Measurements from ENCODE around the gene URB1.

DNA sequence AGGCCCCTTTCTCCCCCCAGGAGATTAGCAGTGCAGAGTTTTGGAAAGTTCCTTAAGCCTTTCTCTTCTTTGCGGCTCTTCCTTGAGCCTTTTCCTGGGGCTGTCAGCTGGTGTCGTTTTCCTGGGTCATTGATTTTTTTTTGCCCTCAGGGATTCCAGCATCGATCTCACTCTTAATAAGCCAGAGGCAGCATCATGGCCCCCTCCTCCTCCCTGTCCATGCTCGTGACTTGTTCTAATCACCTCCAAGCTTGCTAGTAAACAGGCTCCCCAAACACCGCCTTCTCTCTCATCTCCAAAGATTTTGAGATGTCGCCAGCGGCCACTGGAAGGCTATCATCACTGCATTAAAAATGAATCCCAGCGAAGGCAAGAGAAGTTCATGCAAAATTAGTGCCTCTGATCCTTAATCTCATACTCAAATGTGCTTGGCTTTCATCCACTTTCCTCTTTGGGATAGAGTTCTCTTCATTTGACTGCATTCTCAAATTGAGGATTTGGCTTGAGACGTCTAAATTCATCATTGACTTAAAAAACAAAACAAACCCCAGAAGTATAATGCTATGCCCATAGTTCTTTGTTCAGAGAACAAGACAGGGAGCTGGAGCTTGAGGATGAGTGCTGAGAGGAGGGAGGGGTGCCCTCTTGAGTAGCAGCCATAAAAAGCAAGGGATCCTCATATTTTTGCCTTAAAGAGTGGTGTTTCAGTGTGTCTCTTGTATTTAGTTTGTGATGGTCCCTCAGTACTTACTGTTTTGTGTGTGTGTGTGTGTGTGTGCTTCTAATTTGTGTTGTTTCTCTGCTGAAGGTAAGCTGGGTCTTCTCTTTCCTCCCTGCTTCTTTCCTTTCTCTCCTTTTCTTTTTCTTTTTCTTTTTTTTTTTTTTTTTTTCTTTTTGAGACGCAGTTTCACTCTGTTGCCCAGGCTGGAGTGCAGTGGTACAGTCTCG, 22.9 kb upstream of the URB1 start:
- TF ChIP-seq, protein P1, sequence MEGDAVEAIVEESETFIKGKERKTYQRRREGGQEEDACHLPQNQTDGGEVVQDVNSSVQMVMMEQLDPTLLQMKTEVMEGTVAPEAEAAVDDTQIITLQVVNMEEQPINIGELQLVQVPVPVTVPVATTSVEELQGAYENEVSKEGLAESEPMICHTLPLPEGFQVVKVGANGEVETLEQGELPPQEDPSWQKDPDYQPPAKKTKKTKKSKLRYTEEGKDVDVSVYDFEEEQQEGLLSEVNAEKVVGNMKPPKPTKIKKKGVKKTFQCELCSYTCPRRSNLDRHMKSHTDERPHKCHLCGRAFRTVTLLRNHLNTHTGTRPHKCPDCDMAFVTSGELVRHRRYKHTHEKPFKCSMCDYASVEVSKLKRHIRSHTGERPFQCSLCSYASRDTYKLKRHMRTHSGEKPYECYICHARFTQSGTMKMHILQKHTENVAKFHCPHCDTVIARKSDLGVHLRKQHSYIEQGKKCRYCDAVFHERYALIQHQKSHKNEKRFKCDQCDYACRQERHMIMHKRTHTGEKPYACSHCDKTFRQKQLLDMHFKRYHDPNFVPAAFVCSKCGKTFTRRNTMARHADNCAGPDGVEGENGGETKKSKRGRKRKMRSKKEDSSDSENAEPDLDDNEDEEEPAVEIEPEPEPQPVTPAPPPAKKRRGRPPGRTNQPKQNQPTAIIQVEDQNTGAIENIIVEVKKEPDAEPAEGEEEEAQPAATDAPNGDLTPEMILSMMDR (IDR thresholded peaks at IDR 0.05) = no peak
- TF ChIP-seq POLR2A (IDR thresholded peaks at IDR 0.05) = no peak
